ELR (cell line): ENCODE results near the gene SORCS2.

Experiments used
- DNase-seq: peaks from one replicate; pipeline ENCODE4 v3.0.0-alpha.2; 2015; ENCODE audit warnings: low read depth

Gene SORCS2

DNA sequence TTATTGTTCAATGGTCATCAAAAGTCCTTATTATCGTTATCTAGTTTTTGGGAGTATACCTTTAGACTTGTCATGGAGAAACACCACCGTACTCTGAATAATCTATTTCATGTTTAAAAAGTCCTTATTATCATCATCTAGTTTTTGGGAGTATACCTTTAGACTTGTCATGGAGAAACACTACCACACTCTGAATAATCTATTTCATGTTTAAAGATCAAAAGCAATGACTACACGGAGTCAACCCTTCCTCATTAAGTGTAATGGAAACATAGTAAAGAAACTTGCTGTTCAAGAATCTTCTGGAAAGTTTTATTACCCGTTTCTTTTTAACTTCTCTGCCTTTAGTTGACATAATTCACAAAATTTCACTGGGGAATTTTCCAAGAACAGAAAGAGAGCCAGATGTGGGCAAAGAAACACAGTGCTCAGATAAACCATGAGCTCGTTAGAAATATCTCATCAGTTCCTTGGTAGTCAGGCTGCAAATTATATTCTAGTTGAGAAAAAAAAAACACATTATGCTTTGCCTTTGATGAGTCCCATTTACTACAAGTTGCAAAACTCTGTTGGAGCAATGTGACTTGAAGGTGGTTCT is 588.5 kb downstream of the SORCS2 start:
- DNase-seq: no peak

DNA sequence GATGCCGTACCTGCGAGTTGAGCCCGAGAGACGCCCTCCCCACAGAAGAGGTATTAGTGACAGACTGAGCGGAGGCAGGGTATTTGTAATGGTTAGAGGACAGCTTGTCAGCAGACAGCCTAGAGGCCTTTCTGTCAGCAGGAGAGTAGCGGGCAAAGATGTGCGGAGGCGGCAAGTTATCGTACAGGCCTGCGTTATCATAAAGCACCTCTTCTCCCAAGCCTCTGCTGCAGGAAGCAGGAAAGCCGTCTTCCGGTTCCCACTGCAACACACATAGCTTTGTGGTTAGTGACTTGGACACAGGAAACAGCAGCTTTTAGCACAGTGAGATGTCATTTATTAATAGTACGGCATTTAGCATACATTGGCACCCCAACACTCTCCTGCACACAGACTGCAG is 589.0 kb downstream of the SORCS2 start:
- peak; percentile 76 for DNase-seq

DNA sequence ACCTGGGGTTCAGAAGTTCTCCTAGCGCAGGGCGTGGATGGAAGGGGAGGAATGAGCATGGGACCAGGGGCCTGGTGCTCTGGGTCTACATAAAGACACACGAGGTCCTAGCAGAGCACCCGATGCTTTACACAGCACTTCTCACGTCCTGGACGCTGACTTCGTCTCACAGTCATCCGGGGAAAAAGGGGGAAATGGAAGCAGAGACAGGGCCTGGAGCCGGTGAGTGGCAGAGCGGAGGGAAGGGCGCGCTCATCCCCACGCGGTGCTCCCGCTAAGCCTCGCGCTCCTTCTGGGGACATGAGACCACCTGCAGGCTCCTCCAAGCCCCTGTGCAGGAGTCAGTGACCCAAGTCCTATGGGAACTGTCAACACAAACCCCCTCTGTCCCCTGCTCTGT is 589.7 kb downstream of the SORCS2 start:
- peak; percentile 39 for DNase-seq

DNA sequence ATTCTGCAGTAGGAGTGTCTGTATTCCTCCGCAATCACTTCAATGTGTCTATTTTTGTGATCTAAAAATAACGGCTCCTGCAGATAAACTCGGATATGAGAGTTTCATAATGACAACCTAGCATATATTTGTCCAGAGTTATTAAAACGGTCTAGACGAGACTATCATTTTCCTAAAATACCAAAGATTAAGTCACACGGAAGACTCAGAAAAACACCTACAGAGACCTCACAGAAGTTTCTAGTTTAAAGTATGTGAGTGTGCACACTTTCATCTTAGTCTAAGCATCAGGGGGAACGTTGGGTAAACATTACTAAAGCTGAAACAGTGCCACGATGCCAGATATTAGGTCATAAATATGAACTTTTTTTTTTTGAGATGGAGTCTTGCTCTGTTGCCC is 590.4 kb downstream of the SORCS2 start:
- DNase-seq: no peak

DNA sequence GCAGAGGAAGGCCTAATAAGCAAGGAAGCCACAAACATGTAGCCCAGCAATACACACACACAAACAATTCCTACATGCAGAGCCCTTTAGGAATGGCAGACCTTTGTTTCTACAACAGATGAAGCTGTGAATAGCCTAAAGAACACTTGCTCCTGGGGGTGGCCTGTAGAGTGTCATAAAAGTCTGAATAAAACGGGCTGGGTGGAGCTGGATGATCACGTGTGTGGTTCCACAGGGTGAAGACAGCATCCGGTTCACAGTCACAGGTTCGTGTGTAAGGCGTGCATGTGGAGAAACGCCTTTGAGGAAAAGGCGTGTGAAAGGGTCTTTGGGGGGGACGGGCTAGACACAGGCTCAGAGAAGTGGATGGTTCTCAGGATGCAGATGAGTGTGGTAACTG is 591.2 kb downstream of the SORCS2 start:
- DNase-seq: no peak

DNA sequence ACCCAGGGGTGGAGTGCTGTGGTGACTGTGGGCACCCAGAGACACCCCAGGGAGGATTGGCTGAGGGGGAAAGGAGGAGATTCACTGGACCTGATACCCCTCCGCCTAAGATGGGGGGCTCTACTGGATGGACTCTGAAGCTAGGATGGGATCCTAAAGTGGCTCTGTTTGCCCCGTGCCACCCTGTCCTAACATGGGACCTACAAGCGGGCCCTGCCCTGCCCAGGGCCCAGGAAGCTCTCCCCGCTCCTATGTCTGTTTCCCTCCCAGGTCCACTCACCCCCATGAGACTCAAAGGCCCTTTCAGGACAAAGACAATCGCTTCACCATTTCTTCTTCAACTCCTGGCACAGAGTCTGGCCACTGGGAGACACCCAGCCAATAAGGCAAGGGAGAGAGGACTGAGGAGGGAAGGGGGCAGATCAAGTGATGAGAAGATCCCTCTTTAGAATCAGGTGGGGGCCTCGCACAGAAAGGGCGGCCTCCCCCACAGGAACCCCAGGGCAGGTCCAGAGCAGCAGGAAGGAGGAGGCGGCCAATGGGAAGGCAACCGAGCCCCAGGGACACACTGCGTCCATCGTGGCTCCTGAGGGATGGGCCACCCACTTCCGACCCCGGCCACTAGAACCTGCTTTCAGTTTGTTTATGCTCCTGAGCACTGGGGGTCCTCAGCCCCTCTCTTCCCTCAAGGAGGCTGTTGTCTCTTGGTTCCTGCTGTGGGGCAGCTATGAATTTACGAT is 592.0 kb downstream of the SORCS2 start:
- no peak for DNase-seq

DNA sequence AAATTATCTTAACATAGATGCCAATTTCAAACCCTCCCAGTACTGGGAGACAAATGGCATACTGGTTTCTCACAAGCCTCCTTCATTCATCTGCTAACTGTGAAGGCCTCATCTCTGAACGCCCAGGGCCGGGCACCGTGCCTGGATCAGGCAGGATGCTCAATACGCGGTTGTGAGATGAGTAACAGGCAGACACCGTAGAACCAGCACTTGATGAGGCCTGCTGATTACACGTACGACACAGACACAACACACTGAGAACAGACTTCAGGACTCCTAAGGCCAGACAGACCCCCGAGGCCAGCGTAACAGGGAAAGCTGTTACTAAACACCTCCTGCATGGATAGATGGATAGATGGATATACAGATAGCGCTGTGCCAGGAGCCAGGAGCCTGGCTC is 592.7 kb downstream of the SORCS2 start:
- peak; percentile 15 for DNase-seq

DNA sequence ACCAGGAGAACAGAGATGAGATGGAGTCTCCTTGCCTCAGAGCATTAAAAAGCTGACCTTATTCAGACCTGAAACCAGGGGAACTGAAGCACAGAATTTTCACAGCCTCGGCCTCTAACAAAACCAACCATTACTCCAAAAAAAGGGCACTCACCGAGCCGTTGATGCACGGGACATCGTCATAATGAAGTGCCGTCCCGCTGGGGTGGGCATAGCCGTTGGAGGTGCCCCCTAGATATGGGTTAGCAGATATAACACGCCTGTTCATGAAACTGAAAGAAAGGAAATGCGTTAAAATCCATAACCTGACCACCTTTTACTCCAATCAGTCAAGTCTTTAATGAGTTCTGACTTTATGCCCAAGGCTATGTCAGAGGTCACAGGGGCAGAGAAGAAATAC is 593.7 kb downstream of the SORCS2 start:
- no peak for DNase-seq

DNA sequence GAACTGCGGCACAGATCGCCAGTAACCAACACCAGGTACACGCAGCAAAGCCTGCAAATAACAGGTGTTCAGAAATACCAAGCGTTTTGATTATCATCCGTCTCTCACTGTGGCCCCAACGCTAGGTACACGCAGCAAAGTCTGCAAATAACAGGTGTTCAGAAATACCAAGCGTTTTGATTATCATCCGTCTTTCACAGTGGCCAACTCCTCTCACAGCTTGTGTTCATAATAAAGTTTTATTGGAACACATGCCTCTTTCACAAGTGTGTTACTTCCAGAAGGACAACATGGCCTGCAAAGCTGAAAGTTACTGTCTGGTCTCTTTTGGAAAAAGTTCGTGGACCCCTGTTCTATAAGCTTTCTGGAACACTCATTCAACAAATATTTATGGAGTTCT is 594.2 kb downstream of the SORCS2 start:
- DNase-seq: no peak

DNA sequence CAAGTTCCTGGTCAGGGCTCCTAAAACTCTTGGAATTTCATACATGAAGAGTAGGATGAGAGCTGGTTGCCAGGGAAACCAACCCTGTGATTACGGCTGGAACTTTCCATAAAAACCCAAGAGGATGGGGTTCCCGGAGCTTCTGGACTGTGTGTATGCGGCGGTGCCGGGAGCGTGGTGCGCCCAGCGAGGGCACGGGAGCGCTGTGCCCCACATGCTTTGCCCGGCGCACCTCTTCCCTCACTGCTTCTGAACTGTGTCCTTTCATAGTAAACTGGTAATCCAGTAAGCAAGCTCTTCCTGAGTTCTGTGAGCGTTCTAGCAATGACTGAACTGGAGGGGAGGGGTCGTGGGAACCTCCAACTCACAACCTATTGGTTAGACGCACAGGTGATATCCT is 594.7 kb downstream of the SORCS2 start:
- no peak for DNase-seq

DNA sequence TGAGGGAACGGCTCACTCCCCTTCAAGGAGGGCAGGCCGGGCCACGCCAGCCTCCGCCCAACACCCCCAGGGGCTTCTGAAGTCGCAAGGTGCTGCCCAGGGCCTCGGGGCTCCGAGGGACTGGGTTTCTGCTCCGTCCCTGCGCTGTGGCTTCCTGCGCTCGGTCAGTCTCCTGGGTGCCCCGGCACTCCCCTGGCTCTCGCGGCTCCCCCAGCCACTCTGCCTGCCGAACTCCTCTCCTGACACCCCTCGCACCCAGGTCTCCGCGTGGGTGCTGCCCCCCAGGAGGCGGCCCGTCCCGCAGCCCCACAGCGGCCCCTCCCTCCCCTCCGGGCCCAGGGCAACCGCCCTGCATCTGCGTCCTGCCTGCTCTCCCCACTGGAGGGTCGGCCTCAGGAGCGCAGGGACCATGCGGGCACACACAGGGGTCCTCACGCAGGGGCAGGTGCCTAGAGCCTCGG is 595.4 kb downstream of the SORCS2 start:
- no peak for DNase-seq

DNA sequence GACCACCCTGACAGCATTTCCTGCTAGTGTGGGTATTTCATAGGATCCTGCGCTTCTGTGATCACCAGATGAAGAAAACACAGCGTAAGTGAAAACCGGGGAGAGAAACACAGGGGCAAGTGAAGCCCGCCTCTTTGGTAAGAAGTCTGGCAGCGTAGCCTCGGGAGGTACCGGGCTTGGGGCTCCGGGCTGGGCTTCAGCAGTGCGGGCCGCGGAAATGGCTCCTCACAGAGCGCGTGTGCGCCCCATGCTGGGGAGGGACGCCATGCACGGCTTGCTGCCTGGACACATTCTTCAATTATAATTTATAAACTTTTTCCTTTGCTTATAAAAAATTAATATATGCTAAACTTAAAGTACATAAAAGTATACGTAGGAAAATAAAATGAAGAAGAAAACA is 595.9 kb downstream of the SORCS2 start:
- DNase-seq: no peak

DNA sequence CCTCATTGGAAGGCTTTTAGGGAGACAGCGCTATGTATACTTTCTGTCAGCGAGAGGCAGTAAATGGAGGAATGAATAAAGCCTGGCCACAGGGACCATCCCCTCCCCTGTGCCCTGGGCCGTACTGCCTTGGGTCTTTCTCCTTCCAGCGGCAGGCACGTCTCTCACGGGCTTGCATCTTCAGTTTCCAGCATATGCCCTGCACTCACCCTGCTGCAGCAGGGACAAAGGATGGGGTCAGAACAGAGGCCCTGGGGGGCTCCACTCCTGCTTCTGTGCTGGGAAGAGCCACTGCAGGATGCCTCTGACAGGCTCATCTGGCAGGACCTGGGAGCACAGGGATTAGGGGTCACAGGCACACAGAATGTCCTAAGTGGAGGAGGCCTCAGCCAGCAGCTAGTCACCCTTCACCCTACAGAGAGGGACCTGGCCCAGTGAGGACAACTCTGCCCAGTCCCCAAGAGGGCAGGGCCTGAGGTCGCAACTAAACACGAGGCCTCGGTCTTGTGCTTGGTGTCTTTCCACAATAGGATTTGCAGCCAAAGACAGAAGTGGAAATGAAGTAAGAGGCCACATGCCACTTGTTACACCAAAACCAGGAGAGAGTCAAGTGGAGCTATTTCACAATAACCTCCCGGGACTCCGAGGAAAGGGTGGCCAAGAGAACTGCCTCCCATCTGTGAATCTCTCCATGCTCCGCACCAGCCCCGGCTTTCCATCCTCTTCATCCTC is 596.5 kb downstream of the SORCS2 start:
- no peak for DNase-seq

DNA sequence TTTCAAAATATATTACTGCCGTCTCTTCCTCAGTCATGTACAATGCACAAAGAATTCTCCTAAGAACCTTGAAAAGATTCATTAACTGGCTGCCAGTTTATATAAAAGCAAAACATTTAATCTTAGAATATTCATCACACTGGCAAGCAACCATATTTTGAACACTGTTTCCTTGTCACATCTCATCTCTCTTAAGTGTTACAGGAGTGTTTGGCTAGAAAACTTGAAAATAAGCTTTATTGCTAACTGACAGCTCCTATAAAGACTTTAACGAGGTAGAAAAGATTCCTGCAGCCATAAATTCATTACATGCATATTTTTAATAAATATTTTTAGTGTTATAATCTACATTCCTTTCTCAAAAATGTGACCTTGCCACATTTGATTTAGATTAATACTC is 597.7 kb downstream of the SORCS2 start:
- no peak for DNase-seq

DNA sequence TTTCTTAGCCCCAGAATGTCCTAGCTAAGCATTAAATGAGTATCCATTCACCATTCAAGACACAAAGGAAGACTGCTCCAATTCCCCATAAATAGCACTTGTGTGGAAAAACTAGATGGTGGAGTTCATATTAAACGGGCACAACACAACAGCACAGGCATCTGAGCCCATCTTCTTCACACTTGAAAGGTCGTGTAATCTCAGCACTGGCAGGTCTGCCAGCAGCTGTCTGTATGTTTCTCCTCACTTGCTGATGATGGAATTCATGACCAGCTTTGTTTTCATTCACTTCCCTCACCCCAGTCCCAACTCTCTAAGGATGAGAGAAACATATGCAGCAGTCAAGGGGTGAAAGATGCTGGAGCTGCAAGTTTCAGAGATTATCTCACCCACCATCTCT is 598.7 kb downstream of the SORCS2 start:
- no peak for DNase-seq
